IMR-90 (cell line): ENCODE measurements around the gene ASMTL. TPM values are rescaled to one million over a fixed set of nuclear protein-coding genes. Genes with fewer than 3 reads are reported as not detected.

Experiments used
- ATAC-seq: fragments of 200-7000 bp; cut with Tn5 transposase; 2 replicates; pipeline ENCODE4 v1.9.1; 2020; ENCODE audit warnings: low read depth, mild to moderate bottlenecking, moderate library complexity
- BruUV-seq: library from RNA; stranded (reverse); fragments of 400-500 nt; replicated peaks from 2 replicates; lab custom pipeline; 2021; lab: Mats Ljungman, UMichigan
- CTCF ChIA-PET: fragments of 300-600 bp; formaldehyde crosslinking; extraction: SDS; loops from one replicate; lab custom pipeline; 2021; ENCODE audit warnings: antibody characterized with exemption; lab: Yijun Ruan, JAX
- POLR2A ChIA-PET: fragments of 300-600 bp; sonication (Branson Sonifier 250); formaldehyde crosslinking; loops from one replicate; lab custom pipeline; 2022; ENCODE audit warnings: antibody characterized with exemption; ENCODE audit not compliant: unreplicated experiment; lab: Charles Lee
- DNase-seq: peaks from one replicate; pipeline ENCODE4 v3.0.0; 2013
- H2AFZ ChIP-seq: replicated peaks from 2 replicates; pipeline ENCODE3; 2013; ENCODE audit warnings: low read length, mild to moderate bottlenecking; ENCODE audit not compliant: poor library complexity
- H2AK5ac ChIP-seq: 2 replicates; pipeline ENCODE4 v1.6.1; 2013; ENCODE audit warnings: low read depth, low read length, inconsistent platforms
- H2AK9ac ChIP-seq: replicated peaks from 2 replicates; pipeline ENCODE3; 2013; ENCODE audit warnings: mild to moderate bottlenecking, low read depth, low read length, moderate library complexity; ENCODE audit not compliant: poor library complexity
- H2BK120ac ChIP-seq: 2 replicates; pipeline ENCODE4 v1.6.1; 2013; ENCODE audit warnings: low read depth, low read length, inconsistent platforms
- H2BK15ac ChIP-seq: 3 replicates; pipeline ENCODE4 v1.6.1; 2013; ENCODE audit warnings: low read depth, low read length, inconsistent platforms
- H2BK20ac ChIP-seq: 2 replicates; pipeline ENCODE4 v1.6.1; 2013; ENCODE audit warnings: low read depth, mild to moderate bottlenecking, inconsistent platforms, low read length, moderate library complexity
- H2BK5ac ChIP-seq: 2 replicates; pipeline ENCODE4 v1.6.1; 2013; ENCODE audit warnings: mild to moderate bottlenecking, low read depth, low read length, inconsistent platforms; ENCODE audit not compliant: poor library complexity, severe bottlenecking
- H3K14ac ChIP-seq: replicated peaks from 2 replicates; pipeline ENCODE4 v1.6.1; 2013; ENCODE audit warnings: low read depth, low read length, inconsistent platforms
- H3K18ac ChIP-seq: 2 replicates; pipeline ENCODE4 v1.6.1; 2013; ENCODE audit warnings: low read depth, low read length, control low read depth
- H3K23ac ChIP-seq: 2 replicates; pipeline ENCODE4 v1.6.1; 2013; ENCODE audit warnings: low read depth, low read length, inconsistent platforms
- H3K27ac ChIP-seq: 2 replicates; pipeline ENCODE4 v1.5.1; 2013; ENCODE audit warnings: mild to moderate bottlenecking, control low read depth, low read length; ENCODE audit not compliant: insufficient read depth
- H3K27me3 ChIP-seq: 2 replicates; pipeline ENCODE4 v1.6.1; 2013; ENCODE audit warnings: low read length; ENCODE audit not compliant: control insufficient read depth, insufficient read depth
- H3K36me3 ChIP-seq: 2 replicates; pipeline ENCODE4 v1.6.1; 2013; ENCODE audit warnings: low read length, mixed read lengths; ENCODE audit not compliant: control insufficient read depth, insufficient read depth
- H3K4ac ChIP-seq: 2 replicates; pipeline ENCODE4 v1.6.1; 2013; ENCODE audit warnings: low read depth, low read length, inconsistent platforms
- H3K4me1 ChIP-seq: 2 replicates; pipeline ENCODE4 v1.6.1; 2013; ENCODE audit warnings: low read length, mixed read lengths; ENCODE audit not compliant: control insufficient read depth, insufficient read depth
- H3K4me2 ChIP-seq: 2 replicates; pipeline ENCODE4 v1.6.1; 2013; ENCODE audit warnings: low read depth, mild to moderate bottlenecking, control low read depth, low read length, moderate library complexity
- H3K4me3 ChIP-seq: 2 replicates; pipeline ENCODE4 v1.5.1; 2013; ENCODE audit warnings: low read depth, mild to moderate bottlenecking, control low read depth, low read length, moderate library complexity; ENCODE audit not compliant: insufficient read depth
- H3K56ac ChIP-seq: 2 replicates; pipeline ENCODE4 v1.6.1; 2013; ENCODE audit warnings: low read length, inconsistent platforms; ENCODE audit not compliant: insufficient read depth; ENCODE audit errors: extremely low read depth
- H3K79me1 ChIP-seq, 2 experiments: 2 replicates each; pipeline ENCODE4 v1.6.1; 2013; ENCODE audit warnings: low read length in 2 of 2, inconsistent platforms in 1 of 2, low read depth in 1 of 2
- H3K9ac ChIP-seq: 2 replicates; pipeline ENCODE4 v1.6.1; 2013; ENCODE audit warnings: low read depth, low read length, control low read depth
- H3K9me1 ChIP-seq: 2 replicates; pipeline ENCODE4 v1.6.1; 2013; ENCODE audit warnings: low read length, inconsistent platforms; ENCODE audit not compliant: insufficient read depth
- H3K9me3 ChIP-seq: 2 replicates; pipeline ENCODE4 v1.6.1; 2013; ENCODE audit warnings: low read length; ENCODE audit not compliant: control insufficient read depth, insufficient read depth
- H4K20me1 ChIP-seq: 2 replicates; pipeline ENCODE4 v1.6.1; 2013; ENCODE audit warnings: low read length, inconsistent platforms; ENCODE audit not compliant: insufficient read depth
- H4K5ac ChIP-seq: 2 replicates; pipeline ENCODE4 v1.6.1; 2013; ENCODE audit warnings: mild to moderate bottlenecking, low read depth, low read length, control low read depth
- H4K8ac ChIP-seq, 2 experiments: 2 replicates each; pipeline ENCODE4 v1.6.1; 2013; ENCODE audit warnings: low read depth in 2 of 2, low read length in 2 of 2, control low read depth in 1 of 2, inconsistent platforms in 1 of 2
- H4K91ac ChIP-seq: 2 replicates; pipeline ENCODE4 v1.6.1; 2013; ENCODE audit warnings: low read depth, low read length, inconsistent platforms; ENCODE audit not compliant: insufficient read depth
- CEBPB ChIP-seq: IDR thresholded peaks from 2 replicates; pipeline ENCODE4 v1.6.1; 2012; ENCODE audit warnings: low read depth, low read length, improper control_type of control experiment
- CHD1 ChIP-seq: IDR thresholded peaks from 2 replicates; pipeline ENCODE4 v1.6.1; 2012; ENCODE audit warnings: low read depth, low read length, improper control_type of control experiment
- CTCF ChIP-seq: conservative IDR thresholded peaks from 2 replicates; pipeline ENCODE4 v1.5.1; 2012; ENCODE audit warnings: mild to moderate bottlenecking, low read depth, low read length, improper control_type of control experiment
- ELK1 ChIP-seq: fragments of 150-350 bp; IDR thresholded peaks from 2 replicates; pipeline ENCODE4 v1.6.1; 2016; ENCODE audit warnings: low read depth, mild to moderate bottlenecking, low read length, moderate library complexity, borderline replicate concordance
- FOS ChIP-seq: fragments of 150-350 bp; IDR thresholded peaks from 2 replicates; pipeline ENCODE4 v1.6.1; 2016; ENCODE audit warnings: low read depth, low read length
- MAFK ChIP-seq: IDR thresholded peaks from 2 replicates; pipeline ENCODE4 v1.6.1; 2012; ENCODE audit warnings: low read depth, low read length, improper control_type of control experiment
- MAZ ChIP-seq: IDR thresholded peaks from 2 replicates; pipeline ENCODE4 v1.6.1; 2012; ENCODE audit warnings: low read depth, mild to moderate bottlenecking, low read length, improper control_type of control experiment, moderate library complexity, borderline replicate concordance
- NFE2L2 ChIP-seq: fragments of 150-350 bp; IDR thresholded peaks from 2 replicates; pipeline ENCODE4 v1.6.1; 2016; ENCODE audit warnings: low read depth, mild to moderate bottlenecking, low read length
- POLR2A ChIP-seq: IDR thresholded peaks from 2 replicates; pipeline ENCODE4 v1.6.1; 2012; ENCODE audit warnings: mild to moderate bottlenecking, low read depth, low read length
- RAD21 ChIP-seq: IDR thresholded peaks from 2 replicates; pipeline ENCODE4 v1.6.1; 2012; ENCODE audit warnings: low read length, improper control_type of control experiment
- RCOR1 ChIP-seq: IDR thresholded peaks from 2 replicates; pipeline ENCODE4 v1.6.1; 2012; ENCODE audit warnings: mild to moderate bottlenecking, low read length, improper control_type of control experiment; ENCODE audit not compliant: insufficient replicate concordance
- RFX5 ChIP-seq: IDR thresholded peaks from 2 replicates; pipeline ENCODE4 v1.8.0; 2012; ENCODE audit warnings: low read depth, mild to moderate bottlenecking, low read length, moderate library complexity
- WGBS, 2 experiments: methylation state at CpG; one replicate each; pipeline versions ENCODE4 v1.1.5 to v1.1.7; 2013; ENCODE audit warnings: missing lambda C conversion rate in 2 of 2; ENCODE audit not compliant: insufficient read length in 1 of 2; ENCODE audit errors: extremely low coverage in 2 of 2; 5-methylcytosine and 5-hydroxymethylcytosine counted together
- dilution Hi-C: fragments of 300-500 bp; cut with HindIII; formaldehyde crosslinking; loops from one replicate; pipeline ENCODE4 v1.14.3; 2018; ENCODE audit warnings: low sequenced_read_pairs; ENCODE audit not compliant: unreplicated experiment
- in situ Hi-C: fragments of 300-500 bp; cut with MboI; formaldehyde crosslinking; loops from 3 replicates; pipeline ENCODE4 v1.14.3; 2019; ENCODE audit warnings: low sequenced_read_pairs, inconsistent platforms, mixed read lengths
- intact Hi-C: fragments of 100-400 bp; cut with micrococcal nuclease; formaldehyde crosslinking; loops from 2 replicates; pipeline ENCODE4 v1.10.0; 2022
- polyA plus RNA-seq, 3 experiments: library from polyadenylated mRNA; depleted of rRNA; stranded (reverse); fragments of >200 nt; gene quantifications; 2 replicates each; pipeline ENCODE4 v1.2.3, GENCODE V29; 2012; ENCODE audit warnings: low replicate concordance in 1 of 3
- total RNA-seq: library from RNA; depleted of rRNA; stranded (reverse); fragments of >200 nt; gene quantifications from 2 replicates; pipeline ENCODE4 v1.2.3, GENCODE V29; 2012
- TF ChIP-seq, protein P1 (sequence below): fragments of 150-350 bp; IDR thresholded peaks from 2 replicates; pipeline ENCODE4 v1.6.1; 2017; ENCODE audit warnings: mild to moderate bottlenecking, antibody characterized with exemption, low read length, low read depth

The ASMTL gene
- total and polyA plus RNA-seq, 2 of the 4 experiments (the other 2 are of a cell fraction) = 13.4 to 33.4 TPM

DNA sequence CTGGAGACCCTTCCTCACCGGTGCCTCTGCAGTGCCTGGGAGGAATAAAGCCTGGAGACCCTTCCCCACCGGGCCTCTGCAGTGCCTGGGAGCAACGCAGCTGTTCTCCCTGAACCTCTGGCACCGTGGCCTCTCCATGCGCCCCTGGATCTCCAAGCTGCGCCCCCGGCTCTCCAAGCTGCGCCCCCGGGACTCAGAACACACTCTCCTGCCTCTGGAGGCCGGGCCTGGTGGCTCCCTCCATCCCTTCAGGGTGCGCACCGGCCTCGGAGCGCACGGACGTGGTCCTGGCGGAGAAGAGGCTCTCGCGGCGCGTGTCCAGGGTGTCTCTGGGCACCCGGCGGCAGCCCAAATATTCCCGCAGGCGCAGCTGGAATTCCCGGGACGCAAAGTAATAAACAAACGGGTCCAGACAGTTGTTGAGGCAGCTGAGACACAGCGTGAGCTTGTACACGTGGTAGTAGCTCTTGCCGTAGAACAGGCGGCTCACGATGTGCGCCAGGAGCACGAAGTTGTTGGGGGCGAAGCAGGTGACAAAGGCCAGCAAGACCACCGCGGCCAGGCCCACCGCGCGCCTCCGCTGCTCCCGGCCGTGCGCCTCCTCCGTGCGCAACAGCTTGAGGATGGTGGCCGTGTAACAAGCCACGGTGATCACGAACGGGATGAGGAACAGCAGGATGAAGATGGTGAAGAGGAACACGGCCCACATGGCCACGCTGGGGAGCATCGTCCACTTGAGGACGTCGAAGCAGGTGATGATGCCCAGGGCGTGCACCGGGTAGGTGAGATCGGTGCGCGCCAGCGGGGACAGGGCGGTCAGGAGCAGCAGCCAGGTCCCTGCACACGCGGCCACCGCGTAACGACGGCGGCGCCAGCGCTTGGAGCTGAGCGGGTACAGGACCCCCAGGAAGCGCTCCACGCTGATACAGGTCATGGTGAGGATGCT lies 12.8 kb upstream of the ASMTL start:
- no peak for DNase-seq
- BruUV-seq = no TSS peak
- no peak overlapping the region for H2BK5ac ChIP-seq
- H3K9me1 ChIP-seq = no peaks in the 10 kb centered on the region
- H3K36me3 ChIP-seq = no peaks in the 10 kb centered on the region
- CTCF ChIA-PET = no interaction called here
- H4K5ac ChIP-seq = no peak overlapping the region
- H4K20me1 ChIP-seq = no peaks in the 10 kb centered on the region
- H3K4me3 ChIP-seq = no peak overlapping the region
- in situ Hi-C loops (loop anchor here (25.0 kb wide), 2 partner anchors 122 to 1347 kb away; partner anchors contain the start of gene AKAP17A), intact Hi-C loops (no loop called here), dilution Hi-C loops (no loop called here)
- no peak overlapping the region for H4K8ac ChIP-seq
- TF ChIP-seq FOS (no peak), CTCF (no peak), CHD1 (no peak), ELK1 (no peak), POLR2A (no peak), RAD21 (no peak), NFE2L2 (no peak), MAFK (no peak), MAZ (no peak), RCOR1 (no peak), CEBPB (no peak), RFX5 (no peak)
- TF ChIP-seq, protein P1, sequence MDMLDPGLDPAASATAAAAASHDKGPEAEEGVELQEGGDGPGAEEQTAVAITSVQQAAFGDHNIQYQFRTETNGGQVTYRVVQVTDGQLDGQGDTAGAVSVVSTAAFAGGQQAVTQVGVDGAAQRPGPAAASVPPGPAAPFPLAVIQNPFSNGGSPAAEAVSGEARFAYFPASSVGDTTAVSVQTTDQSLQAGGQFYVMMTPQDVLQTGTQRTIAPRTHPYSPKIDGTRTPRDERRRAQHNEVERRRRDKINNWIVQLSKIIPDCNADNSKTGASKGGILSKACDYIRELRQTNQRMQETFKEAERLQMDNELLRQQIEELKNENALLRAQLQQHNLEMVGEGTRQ = no peak
- WGBS, 2 experiments = 6% methylated on average over 46 of the region's 75 CpGs; no CpG with 5 or more reads in 1 of the 2 experiments
- H3K14ac ChIP-seq = no peak overlapping the region
- no peak overlapping the region for H2BK15ac ChIP-seq
- H3K27me3 ChIP-seq = peaks cover 7% of the 10 kb centered on the region; the same call in 1 of the 2 replicates
- no peak overlapping the region for H4K91ac ChIP-seq
- no peaks in the 10 kb centered on the region for H3K79me1 ChIP-seq
- no peak overlapping the region for H2BK120ac ChIP-seq
- no peaks in the 10 kb centered on the region for H3K9me3 ChIP-seq
- H2BK20ac ChIP-seq = no peak overlapping the region
- H3K4me1 ChIP-seq = no peaks in the 10 kb centered on the region
- peak overlapping the region; percentile 43 for H2AFZ ChIP-seq
- H3K9ac ChIP-seq = no peak overlapping the region
- H2AK5ac ChIP-seq = no peak overlapping the region
- no peak overlapping the region for H3K27ac ChIP-seq
- H3K23ac ChIP-seq = no peak overlapping the region
- POLR2A ChIA-PET = no interaction called here
- no peak overlapping the region for H3K4ac ChIP-seq
- H3K56ac ChIP-seq = no peak overlapping the region
- ATAC-seq = no peak
- no peak overlapping the region for H3K4me2 ChIP-seq
- peak overlapping the region; percentile 50 for H2AK9ac ChIP-seq
- no peak overlapping the region for H3K18ac ChIP-seq
